Osteocyte (in vitro differentiated cells): ENCODE results near the gene TXNDC5. TPM values are rescaled to one million over a fixed set of nuclear protein-coding genes. Genes with fewer than 3 reads are reported as not detected.
"Not testable (repeated sequence)": the region's sequence is repeated elsewhere in the genome, so short reads cannot be mapped to it uniquely, and the experiment has no call there.

Experiments used
- DNase-seq: peaks from one replicate; pipeline ENCODE4 v3.0.0; 2021; ENCODE audit warnings: mixed read lengths; ENCODE audit not compliant: unreplicated experiment; ENCODE audit errors: extremely low spot score
- H3K27ac Mint-ChIP-seq: one replicate; pipeline ENCODE4 v1.8.0; 2021; ENCODE audit warnings: mild to moderate bottlenecking, mixed read lengths; ENCODE audit not compliant: unreplicated experiment
- H3K27me3 Mint-ChIP-seq: one replicate; pipeline ENCODE4 v1.8.0; 2021; ENCODE audit warnings: mixed read lengths; ENCODE audit not compliant: unreplicated experiment
- H3K36me3 Mint-ChIP-seq: one replicate; pipeline ENCODE4 v1.8.0; 2021; ENCODE audit warnings: mixed read lengths; ENCODE audit not compliant: unreplicated experiment
- H3K4me1 Mint-ChIP-seq: one replicate; pipeline ENCODE4 v1.8.0; 2021; ENCODE audit warnings: mixed read lengths; ENCODE audit not compliant: unreplicated experiment
- H3K4me3 Mint-ChIP-seq: one replicate; pipeline ENCODE4 v1.8.0; 2021; ENCODE audit warnings: mild to moderate bottlenecking, moderate library complexity, mixed read lengths; ENCODE audit not compliant: unreplicated experiment
- H3K9me3 Mint-ChIP-seq: one replicate; pipeline ENCODE4 v1.8.0; 2021; ENCODE audit warnings: mixed read lengths; ENCODE audit not compliant: unreplicated experiment
- total RNA-seq: library from RNA; stranded (reverse); gene quantifications from 2 replicates; pipeline ENCODE4 v1.2.1, GENCODE V29; 2021
- TF ChIP-seq, protein P1 (sequence below): fragments of 200-600 bp; sonication (generic); IDR thresholded peaks from 2 replicates; pipeline ENCODE4 v1.5.0; 2021; ENCODE audit warnings: antibody characterized with exemption, mild to moderate bottlenecking, moderate library complexity

The TXNDC5 gene
- total RNA-seq, 1 donor from 2014 or later = 148 TPM

DNA sequence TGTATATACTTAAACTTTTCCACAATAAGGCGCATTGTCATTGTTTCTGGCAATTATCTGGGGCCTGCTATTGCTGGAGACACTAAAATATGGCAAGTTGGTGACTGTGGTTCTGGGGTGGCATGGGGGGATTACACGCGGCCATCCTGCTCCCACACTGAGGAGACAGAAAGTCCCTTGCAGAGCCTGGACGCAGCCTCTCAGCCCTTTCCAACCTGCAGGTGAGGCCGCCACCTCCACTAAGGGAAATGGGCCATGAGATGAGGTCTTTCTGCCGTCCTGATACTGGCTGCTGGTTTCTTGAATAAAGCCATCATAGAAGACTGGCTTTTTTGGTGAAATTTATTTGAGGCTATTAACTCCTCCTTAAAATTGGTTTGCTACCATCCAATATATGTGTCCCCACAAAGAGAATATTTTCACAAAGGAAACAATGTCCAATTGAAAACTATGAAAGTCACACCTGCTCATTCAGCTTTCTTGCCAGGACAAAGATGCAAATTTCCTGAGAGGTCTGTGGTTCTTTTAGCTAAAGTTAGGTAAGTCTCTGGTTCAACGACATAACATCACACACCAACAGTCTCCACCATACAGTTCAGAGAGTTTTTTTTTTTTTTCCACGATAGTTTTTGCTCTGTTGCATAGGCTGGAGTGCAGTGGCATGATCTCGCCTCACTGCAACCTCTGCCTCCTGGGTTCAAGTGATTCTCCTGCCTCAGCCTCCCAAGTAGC is 13.0 kb downstream of the TXNDC5 start:
- TF ChIP-seq, protein P1, sequence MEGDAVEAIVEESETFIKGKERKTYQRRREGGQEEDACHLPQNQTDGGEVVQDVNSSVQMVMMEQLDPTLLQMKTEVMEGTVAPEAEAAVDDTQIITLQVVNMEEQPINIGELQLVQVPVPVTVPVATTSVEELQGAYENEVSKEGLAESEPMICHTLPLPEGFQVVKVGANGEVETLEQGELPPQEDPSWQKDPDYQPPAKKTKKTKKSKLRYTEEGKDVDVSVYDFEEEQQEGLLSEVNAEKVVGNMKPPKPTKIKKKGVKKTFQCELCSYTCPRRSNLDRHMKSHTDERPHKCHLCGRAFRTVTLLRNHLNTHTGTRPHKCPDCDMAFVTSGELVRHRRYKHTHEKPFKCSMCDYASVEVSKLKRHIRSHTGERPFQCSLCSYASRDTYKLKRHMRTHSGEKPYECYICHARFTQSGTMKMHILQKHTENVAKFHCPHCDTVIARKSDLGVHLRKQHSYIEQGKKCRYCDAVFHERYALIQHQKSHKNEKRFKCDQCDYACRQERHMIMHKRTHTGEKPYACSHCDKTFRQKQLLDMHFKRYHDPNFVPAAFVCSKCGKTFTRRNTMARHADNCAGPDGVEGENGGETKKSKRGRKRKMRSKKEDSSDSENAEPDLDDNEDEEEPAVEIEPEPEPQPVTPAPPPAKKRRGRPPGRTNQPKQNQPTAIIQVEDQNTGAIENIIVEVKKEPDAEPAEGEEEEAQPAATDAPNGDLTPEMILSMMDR = no peak
- Mint-ChIP-seq H3K9me3 (no peaks in the 10 kb centered on the region), H3K27ac (no peak overlapping the region), H3K36me3 (peaks cover 43% of the 10 kb centered on the region), H3K4me1 (no peaks in the 10 kb centered on the region), H3K27me3 (no peaks in the 10 kb centered on the region), H3K4me3 (no peak overlapping the region)
- DNase-seq = no peak

DNA sequence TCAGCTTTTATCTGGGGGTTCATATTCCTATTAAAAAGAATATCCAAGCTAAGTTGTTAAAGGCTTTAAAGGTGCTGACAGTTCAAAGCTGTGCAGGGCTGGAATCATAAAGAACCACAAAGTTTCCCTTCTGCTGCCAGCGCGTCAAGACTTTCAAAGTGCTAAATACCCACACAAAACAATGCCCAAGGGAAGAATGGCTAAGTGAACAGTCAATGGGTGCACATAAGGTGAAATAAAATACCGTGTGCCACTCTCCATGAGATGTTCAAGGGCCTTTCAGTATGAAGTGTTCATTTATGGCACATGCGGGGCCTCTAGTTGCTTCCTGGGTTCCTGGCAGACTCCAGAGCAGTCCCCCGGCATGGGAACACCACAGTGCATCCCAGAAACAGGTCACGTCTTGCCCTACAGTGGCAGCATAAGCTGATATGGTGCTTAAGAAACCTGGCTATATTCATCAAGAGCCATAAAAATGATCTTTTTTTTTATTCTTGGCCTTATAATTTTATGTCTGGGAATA is 14.1 kb downstream of the TXNDC5 start:
- no peaks in the 10 kb centered on the region for H3K4me1 Mint-ChIP-seq

DNA sequence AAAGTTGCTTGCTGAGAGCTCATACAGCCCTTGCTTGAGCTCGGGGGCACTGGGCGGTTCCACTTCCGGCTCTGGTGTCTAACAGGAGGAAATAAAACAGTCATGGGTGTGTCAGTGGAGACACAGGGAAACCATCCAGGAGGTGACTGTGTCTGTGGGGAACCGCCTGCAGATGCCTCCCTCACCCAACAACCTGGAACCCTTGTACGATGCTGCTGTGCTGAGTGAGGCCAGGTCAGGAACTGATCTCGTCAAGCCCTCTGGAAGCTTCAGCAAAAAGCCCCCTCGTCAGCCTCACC is 15.5 kb downstream of the TXNDC5 start:
- H3K36me3 Mint-ChIP-seq = peaks cover 50% of the 10 kb centered on the region
- H3K27me3 Mint-ChIP-seq = no peaks in the 10 kb centered on the region
- H3K27ac Mint-ChIP-seq = no peak overlapping the region
- TF ChIP-seq, protein P1 = no peak
- H3K4me1 Mint-ChIP-seq = no peaks in the 10 kb centered on the region
- H3K9me3 Mint-ChIP-seq = no peaks in the 10 kb centered on the region
- H3K4me3 Mint-ChIP-seq = no peak overlapping the region
- DNase-seq = no peak

More for the DNA sequence above, 14.1 kb downstream of the TXNDC5 start:
- TF ChIP-seq, protein P1 = no peak
- Mint-ChIP-seq H3K36me3 (peaks cover 48% of the 10 kb centered on the region), H3K4me3 (no peak overlapping the region), H3K27ac (no peak overlapping the region), H3K27me3 (no peaks in the 10 kb centered on the region), H3K9me3 (no peaks in the 10 kb centered on the region)
- DNase-seq = no peak

DNA sequence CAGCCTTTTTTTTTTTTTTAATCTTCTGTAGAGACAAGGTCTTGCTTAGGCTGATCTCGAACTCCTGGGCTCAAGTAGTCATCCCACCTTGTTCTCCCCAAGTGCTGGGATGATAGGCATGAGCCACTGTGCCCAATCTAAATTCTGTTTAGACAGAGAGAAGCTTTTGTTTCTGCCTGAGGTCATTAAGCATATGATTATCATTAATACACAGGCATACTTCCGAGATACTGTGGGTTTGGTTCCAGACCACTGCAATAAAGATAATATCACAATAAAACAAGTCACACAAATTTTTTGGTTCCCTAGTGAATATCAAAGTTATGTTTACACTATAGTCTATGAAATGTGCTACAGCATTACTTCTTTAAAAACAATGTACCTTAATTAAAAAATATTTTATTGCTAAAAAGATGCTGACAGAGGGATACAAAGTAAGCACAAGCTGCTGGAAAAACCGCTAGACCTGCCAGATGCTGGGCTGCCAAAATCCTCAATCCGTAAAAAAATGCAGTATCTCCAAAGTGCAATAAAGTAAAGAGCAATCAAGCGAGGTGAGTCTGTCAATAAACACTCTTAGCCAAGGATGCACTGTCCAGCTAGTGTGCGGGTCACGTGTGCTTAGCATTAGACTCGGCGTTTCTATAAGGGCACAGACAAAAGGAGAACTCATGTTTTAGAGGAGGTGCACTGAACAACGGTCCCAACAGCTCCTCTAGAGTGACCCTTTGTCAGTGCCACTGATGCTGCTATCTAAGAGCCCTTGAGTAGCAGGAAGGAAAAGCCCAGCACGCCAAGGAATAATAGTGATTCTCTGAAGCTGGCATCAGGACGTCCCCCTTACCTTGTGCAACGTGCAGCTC is 16.1 kb downstream of the TXNDC5 start:
- Mint-ChIP-seq H3K4me1 (no peaks in the 10 kb centered on the region), H3K27me3 (no peaks in the 10 kb centered on the region), H3K9me3 (no peaks in the 10 kb centered on the region), H3K4me3 (no peak overlapping the region), H3K36me3 (peaks cover 50% of the 10 kb centered on the region), H3K27ac (no peak overlapping the region)
- TF ChIP-seq, protein P1 = no peak
- DNase-seq = no peak

DNA sequence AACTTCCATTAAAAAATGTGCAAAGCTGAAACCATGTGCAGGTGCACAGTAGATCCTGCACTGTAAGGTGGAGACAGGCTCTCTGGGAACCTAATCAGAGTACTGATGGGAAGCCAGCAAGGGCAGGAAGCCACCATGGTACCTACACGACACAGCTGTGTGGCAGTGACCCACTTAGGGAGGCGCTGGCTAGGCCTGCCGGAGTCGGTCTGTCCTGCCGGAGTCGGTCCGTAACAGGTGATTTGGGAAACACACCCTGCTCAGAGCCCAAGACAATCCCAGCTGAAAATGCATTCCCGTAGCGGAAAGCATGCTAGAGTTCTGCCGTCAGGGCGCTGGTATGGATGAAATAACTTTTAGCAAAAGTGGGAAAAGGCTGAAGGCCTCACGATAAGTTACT is 17.2 kb downstream of the TXNDC5 start:
- no peak for DNase-seq
- Mint-ChIP-seq H3K4me1 (no peaks in the 10 kb centered on the region), H3K27me3 (no peaks in the 10 kb centered on the region), H3K36me3 (peaks cover 46% of the 10 kb centered on the region), H3K27ac (no peak overlapping the region), H3K4me3 (no peak overlapping the region), H3K9me3 (no peaks in the 10 kb centered on the region)
- TF ChIP-seq, protein P1 = no peak

DNA sequence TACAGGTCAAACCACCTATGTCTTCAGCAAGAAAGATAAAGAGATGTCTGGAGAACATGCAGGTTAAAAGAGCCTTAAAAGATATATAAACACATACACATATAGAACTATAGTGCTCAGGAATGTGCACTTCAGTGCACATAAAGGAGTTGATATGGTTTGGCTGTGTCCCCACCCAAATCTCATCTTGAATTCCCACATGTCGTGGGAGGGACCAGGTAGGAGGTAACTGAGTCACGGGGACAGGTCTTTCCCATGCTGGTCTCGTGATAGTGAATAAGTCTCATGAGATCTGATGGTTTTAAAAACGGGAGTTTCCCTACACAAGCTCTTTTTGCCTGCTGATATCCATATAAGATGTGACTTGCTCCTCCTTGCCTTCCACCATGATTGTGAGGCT is 18.2 kb downstream of the TXNDC5 start:
- H3K4me1 Mint-ChIP-seq = not testable (repeated sequence)

More for the DNA sequence above, 18.2 kb downstream of the TXNDC5 start:
- H3K9me3 Mint-ChIP-seq, H3K4me3 Mint-ChIP-seq, H3K27me3 Mint-ChIP-seq, H3K27ac Mint-ChIP-seq, DNase-seq: not testable (repeated sequence)
- H3K36me3 Mint-ChIP-seq = peaks cover 48% of the 10 kb centered on the region
